HG02852 (cell line): ENCODE results near the gene ERG.

Source experiments
- ATAC-seq: cut with Tn5 transposase; IDR thresholded peaks from one replicate; pipeline ENCODE4 v1.9.1; 2021; ENCODE audit warnings: mild to moderate bottlenecking, moderate library complexity; ENCODE audit not compliant: unreplicated experiment

Gene ERG, protein sequence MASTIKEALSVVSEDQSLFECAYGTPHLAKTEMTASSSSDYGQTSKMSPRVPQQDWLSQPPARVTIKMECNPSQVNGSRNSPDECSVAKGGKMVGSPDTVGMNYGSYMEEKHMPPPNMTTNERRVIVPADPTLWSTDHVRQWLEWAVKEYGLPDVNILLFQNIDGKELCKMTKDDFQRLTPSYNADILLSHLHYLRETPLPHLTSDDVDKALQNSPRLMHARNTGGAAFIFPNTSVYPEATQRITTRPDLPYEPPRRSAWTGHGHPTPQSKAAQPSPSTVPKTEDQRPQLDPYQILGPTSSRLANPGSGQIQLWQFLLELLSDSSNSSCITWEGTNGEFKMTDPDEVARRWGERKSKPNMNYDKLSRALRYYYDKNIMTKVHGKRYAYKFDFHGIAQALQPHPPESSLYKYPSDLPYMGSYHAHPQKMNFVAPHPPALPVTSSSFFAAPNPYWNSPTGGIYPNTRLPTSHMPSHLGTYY

DNA sequence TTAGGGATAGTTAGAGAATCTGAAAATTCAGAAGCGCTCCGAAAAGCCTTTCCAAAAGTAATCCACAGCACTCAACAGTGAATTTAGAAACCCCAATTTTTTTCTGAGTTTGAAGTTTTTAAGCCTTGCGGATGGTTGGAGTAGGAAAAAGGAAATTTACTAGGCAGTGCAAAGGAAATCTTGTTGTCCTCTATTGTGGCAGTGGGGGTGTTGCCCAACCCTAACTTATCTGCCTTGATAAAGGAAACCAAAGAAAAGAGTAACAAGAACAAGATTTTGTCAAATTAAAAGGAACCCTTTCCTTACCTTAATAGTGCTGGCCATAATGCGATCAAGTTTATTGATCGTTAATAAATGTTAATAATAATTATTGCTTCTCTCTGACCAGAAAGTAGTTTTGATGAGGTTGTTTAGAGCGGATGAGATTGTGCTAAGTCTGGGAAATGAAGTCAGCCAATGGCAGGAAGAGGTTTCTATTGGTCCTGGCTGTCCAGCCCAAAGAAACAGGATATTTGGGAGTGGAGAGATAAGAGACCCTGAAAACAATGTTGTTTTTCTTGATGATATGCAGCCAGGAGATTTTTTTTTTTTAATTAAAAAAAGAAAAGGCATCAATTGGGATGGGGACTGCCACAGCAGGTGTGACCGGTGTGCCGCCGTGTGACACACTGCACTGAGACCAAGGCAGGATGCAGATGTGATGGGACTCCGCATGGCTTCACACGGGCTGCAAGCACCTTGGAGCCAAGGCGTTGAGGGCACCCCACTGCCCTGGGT is at the start of gene ERG:
TSS of gene ERG (minus strand) at position 421 of the 777 bp plus-strand sequence. CDS start at position 324, 97 bp downstream.
- ATAC-seq = no peak

DNA sequence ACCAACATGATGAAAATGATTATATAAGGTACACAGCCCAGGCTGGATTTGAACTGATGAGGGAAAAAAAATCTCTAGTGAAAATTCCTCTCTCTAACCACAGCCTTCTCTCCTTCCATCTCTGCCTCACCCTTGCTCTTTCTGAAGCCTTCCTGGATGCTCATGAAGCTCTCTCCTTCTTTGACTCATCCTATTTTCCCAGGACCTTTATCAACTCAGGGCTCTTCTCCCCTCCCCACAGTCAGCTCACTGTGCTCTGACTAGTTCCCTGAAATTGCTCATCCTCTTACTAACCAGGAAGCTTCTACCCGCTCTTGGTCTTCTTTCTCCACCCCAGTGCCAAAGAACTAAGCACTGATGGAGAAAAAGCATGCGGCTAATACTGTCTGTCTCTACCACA is 46.4 kb upstream of the ERG start:
- no peak for ATAC-seq

DNA sequence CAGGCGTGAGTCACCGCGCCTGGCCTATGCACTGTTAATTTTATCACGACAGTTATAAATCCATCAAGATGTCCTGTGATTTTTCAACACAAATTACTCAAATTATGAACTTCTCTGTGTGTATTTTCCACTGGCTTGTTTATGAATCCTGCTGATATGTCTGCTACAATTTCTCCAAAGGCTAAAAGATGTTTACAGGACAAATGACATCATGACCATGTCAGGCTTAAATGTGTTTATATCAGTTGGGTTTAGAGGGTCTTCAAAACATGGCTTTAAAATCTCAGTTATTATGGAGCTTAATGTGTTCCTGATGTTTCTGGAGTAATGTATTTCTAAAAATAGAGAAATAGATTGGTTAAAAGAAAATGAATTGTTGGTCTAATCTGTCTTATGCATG is 44.0 kb upstream of the ERG start:
- ATAC-seq = no peak

DNA sequence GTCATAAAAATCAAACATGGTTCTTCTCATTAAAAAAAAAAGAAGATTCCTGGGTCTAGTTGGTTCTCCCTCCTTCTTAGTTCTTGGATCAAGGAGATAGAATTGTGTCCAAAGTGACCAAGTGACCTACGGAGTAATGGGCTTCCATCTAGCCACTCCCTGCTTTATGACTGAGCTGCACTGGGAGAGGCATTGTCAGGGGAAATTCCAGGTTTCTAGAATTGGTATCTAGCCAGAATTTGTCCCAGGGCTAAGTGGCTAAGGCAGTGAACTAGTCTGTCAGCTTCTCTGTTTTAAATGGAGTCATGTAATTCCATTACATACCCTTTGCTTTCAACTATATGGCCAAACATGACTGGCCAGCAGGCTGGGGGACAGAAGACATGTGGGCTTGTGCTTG is 40.1 kb upstream of the ERG start:
- ATAC-seq = no peak

DNA sequence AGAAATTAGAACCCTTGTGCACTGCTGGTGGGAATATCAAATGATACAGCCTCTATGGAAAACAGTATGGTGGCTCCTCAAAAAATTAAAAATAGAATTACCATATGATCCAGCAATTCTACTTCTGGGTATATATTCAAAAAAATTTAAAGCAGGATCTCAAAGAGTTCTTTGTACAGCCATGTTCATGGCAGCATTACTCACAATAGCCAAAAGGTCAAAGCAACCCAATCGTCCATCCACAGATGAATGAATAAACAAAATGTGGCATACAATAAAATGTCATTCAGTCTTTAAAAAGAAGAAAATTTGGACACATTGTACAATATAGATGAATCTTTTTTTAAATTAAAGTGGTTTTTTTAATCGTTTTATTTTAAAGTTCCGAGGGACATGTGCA is 36.3 kb upstream of the ERG start:
- ATAC-seq = no peak

DNA sequence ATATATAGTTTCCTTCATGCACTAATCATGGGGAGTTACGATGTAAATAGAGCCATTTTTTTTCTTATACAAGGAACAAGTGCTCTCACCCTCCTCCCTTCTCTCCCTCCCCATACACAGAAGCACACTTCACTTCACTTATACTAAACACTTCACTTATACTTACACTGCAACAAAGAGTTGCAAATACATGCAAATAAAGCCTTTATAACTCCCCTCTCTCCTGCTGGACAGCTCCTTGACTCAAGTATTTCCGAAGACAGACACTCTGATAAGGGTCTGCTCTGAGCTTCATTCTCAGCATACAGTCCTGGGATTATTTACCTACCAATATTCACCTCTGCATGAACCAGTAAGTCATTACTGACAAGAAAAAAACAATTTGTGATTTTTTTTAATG is 35.6 kb upstream of the ERG start:
- no peak for ATAC-seq

DNA sequence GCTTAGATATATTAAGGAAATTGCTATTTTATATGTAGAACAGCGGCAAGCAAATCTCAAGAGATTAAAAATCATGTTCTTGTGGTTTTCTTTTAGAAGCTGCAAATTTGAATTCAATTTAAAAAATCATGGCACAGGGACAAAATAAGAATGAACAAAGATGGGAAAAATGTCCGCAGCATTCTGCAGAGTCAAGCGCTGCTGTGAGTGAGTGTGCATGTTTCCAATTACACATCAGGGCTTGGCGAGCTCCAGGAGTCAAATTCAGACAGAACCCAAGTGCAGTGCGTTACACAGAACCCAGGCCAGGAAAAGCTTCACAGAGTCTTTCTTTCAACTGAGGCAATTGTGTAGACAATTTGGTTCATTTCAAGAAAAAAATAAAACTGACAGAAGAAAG is 33.3 kb upstream of the ERG start:
- ATAC-seq = no peak

DNA sequence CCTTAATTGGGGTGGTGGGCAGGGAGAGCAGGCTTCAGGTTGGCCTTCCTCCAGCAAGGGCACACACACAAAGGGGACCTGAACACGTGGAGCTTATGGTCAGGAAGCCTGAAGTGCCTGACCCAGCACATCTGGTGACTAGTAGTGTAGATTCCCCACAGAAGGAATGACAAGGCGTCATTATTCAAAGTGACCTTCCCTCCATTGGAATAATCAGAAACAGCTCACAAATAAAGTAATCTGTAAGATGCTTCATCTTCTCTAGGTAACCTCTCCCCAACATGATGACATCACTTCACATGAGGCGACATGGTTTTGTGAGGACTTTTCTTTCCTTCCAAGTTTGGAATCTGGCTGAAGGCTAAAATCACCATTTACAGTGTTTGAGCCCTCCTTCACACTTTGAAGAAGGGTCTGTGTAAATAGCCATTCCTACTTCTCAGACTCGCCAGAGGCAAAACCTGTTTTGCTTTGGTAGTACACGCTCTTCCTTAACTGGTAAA is 32.8 kb upstream of the ERG start:
- no peak for ATAC-seq

DNA sequence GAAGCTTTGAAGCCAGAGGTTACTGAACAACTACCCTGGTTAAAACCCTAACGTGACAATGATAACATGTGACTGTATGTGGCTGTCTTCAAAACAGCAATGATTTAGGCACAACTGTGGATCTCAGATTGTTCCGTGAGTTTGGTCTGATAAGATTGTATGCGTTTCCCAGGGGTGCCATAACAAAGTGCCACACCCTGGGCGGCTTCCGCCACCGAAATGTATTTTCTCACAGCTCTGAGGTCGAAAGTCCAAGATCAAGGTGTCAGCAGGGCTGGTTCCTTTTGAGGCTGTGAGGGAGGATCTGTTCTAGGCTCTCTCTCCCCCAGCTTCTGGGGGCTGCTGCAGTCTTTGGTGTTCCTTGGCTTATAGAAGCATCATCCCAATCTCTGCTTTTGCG is 29.5 kb upstream of the ERG start:
- ATAC-seq = no peak

DNA sequence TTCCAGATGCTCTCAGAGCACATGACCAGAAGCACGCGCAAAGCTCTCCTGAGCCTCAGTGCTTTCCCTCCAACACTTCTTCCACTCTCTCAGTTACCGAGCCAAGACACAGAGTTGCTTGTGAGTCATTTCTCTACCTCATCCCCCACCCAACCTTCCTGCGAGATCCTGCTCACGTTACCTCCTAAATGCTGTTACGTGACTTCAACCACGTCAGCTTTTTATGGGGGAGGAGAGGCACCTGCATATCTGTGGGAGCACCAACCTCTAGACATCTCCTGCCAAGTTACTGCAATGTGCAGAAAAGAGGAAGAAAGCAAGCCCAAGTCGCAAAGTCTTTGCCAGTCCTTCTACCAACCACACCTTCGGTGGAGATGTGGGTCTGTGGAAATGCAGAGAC is 27.2 kb upstream of the ERG start:
- ATAC-seq = no peak

DNA sequence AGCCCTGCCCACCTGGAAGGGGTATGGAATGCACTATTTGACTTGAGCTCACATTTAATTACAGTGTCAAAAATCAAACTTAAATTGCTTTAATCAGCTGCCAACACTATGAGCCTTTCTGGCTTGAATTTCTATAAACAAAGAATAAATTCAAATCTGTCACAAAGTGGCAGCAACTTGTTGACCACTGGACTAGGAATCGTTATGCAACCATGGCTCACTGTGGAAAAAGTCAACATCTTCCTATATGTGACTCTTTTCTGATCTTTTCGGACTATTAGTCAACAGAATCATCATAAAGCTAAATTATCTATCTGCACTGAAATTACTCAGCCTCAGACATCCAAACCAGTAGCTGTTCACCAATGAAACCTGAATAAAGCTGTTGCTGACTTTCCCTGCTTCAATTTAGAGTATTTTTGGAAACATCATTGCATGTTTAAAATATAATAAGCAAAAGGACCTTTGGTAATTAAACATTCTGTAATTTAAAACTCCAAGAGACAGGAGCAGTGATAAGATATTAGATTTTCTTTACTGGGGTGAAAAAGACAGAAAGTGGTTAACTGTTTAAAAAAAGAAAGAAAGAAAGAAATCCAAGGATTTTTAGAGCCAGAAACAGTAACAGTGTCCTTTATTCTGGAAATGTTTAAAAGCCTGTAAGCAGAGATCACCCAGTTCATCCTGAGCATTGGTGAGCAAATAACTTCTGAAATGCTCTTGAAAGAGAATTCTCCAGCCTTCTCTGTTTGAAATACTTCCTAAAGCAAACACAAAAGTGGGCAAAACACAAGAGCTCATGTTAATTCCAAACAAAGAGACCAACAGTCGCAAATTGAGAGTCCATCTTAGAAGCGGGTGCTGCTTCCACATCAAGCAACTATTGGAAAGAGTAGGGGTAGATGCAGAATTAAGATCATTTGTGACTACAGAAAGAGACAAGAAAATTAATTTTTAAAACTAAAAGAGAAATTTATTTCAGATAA is 26.2 kb upstream of the ERG start:
- ATAC-seq = no peak

DNA sequence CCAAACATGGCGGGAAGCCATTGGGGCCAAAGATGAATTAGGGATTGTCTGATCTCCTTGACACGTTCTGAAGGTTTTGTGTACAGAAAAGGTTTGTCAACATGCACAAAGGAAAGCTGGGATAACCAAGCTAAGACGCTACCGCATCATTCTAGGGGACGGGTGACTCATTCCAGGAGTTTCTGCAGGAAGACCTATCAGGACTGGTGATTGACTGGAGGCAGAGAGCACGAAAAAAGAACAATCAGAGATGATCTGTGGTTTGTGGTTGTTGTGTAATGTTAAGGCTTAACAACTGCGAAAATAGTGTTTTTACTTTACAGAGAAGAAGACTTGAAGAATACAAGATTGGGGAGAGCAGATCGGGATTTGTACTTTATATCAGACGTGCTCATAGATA is 22.2 kb upstream of the ERG start:
- ATAC-seq = no peak

DNA sequence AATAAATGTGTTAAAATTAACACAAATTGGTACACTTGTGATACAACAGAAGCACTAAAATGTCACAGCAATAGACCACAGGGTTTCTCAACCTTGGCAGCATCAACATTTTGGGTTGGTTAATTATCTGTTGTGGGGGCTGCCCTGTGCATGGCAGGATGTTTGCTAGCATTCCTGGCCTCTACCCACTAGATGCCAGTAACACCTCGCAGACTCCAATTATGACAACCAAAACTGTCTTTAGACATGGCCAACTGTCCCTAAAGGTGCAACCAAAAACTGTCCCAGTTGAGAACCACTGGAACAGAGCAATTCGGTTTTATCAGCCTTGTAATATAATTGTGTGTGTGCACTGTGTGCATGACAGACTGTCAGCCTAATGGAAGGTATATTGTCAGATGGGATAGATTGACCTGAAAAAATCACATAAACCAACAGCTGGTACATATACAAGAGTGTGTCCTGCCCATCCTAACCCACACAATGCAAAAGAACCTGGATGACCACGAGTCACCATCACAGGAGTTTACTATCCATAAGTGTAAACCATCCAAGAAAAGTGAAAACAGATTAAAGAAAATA is 13.5 kb upstream of the ERG start:
- ATAC-seq = no peak

DNA sequence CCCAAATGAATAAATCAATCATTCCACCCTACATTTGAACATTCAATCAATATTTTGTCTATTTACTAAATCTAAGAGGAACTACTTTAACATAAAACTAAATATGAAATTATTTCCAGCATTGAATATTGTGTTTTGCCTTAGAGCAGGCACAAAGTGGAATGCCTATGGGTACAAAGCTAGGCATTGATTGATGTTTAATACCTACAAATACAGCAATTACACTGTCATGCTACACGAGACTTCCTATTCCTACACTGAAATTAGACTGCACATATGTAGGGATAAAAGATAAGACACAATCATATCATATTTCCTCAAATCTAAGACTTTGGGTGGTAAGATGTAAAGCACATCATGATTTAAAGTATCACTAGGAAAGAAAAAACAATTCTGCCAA is 12.9 kb upstream of the ERG start:
- ATAC-seq = no peak

DNA sequence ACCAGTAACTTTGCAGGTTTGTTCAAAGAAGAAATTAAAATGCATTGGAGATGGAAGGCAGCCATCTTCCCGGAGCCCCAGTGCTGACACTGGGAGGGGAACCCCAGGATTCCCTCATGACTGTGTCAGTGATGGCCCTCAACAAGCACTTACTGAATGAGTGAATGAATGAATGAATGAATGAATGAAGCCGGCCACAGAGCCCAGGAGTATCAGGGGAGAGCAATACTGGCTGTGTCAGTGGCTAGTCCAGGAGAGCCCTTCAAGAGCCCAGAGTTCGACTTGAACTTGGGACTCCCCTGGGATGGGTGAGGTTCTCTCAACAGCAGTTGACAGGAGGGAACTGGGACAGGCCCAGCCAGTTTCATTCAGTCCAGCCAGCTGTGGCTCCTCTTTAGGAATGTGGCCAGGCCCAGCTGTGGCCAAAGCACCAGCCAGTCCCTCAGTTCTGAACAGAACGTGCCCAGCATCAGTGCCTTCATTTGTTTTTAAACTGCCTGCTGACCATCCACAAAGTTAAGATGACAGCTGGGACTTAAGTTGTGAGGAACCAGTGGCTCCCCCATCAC is 9.2 kb upstream of the ERG start:
- ATAC-seq = no peak

DNA sequence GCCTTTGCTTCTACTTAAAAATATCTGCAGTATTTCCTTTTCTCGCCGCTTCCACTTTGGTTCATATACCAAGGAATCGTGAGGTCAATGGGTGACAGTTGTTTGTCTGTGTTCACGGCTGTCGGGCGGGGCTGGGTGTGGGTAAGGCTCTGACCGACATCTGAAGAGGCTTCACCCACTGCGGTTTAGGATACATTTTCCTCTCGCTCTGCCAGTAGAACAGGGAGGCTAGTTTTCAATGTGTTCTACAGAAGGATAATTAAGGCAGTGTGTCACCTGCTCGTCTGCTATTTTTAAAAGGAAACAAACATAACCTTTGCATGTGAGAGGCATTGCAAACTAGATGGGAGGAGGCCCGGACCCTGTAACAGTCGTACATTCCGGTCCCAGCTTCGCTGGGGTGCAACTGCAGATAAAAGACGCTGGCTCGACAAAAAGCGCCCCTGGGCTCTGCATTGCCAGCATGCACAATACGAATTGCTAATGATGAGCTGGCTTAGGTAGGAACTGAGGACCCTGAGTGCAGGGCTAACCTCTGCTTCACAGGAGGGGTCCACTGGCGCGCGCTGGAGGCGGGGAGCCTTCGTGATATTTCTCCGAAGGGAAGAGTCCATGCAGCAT is 8.5 kb upstream of the ERG start:
- ATAC-seq = no peak

DNA sequence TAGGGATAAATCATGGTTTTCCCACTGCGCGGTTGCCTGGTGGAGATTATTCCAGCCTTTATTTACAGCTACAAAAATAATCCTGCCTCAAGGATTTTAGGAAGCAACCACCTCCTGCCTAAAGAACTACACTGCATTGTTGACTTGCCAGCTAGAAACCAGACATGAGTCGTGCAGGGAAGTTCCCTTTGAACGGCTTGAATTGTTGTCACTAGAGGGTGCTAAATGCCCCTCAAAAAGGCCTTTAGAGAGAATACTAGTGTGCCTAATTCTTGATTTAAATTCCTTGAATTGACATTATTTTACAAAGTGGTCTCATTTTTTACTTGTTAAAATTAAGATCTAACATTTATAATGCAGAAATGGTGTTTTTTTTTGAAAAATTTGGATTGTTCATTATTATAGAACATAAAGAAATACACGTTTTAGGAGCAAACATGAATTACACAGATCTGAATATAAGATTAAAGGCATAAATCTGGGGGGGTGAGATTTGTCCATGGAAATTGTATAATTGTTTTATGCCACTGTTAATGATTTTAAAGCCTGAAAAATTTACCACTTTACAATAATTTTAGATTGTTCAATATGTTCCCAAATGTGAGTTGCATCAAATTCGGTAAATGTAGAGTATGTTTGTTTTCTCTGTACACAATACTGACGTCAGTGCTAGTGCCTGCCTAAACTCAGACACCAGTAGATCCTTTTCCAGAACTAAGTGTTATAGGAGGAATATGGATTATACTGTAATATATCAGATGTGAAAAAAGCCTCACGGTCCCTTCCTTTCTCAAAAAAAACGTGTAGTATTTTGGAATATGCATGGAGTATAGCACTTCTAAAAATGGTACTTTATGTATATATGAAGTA is 7.6 kb upstream of the ERG start:
- no peak for ATAC-seq

DNA sequence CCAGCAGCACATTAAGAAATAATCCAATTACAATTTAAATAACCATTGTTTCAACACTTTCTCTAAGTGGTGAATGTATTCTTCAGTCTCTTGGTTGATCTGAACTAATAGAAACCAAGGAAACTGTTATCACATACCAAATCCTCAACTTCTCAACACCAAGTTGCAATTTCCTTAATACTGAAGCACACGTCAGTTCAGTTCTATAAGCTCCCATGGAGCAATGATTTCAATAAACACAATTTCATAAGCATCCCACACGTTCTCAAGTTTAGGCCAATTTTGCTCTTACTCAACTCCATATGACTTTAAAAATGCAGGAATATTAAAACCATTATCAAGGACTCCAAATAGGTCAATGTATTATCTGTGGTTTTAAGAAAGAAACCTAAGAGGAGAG is 5.8 kb upstream of the ERG start:
- no peak for ATAC-seq

DNA sequence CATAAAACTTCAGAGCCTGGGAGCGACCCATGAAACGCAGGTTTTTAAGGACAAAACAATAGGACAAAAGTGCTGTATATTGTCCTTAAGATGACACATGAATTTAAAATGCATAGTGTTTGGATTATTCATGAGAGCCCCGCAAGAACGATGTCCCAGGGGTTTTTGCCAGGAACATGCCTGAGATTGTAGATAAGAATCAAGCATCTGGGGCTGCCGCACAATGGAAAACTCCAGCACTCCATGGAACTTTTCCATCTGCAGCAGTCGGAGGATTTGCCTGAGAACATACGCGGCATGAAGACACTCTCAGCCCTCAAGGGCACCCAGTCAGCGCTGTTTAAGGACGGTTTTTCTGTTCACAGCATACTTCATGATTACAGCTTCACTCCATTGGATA is 5.3 kb upstream of the ERG start:
- no peak for ATAC-seq
